ENCODE measurements around the gene CHAC2. TPM values are rescaled to one million over a fixed set of nuclear protein-coding genes. Genes with fewer than 3 reads are reported as not detected.

CHAC2 gene
- total and polyA plus RNA-seq, 2 of the 13 experiments (the other 11 are each of a cell fraction or from before 2014, with no cell fraction given), result 1.7 to 10.7 TPM

DNA sequence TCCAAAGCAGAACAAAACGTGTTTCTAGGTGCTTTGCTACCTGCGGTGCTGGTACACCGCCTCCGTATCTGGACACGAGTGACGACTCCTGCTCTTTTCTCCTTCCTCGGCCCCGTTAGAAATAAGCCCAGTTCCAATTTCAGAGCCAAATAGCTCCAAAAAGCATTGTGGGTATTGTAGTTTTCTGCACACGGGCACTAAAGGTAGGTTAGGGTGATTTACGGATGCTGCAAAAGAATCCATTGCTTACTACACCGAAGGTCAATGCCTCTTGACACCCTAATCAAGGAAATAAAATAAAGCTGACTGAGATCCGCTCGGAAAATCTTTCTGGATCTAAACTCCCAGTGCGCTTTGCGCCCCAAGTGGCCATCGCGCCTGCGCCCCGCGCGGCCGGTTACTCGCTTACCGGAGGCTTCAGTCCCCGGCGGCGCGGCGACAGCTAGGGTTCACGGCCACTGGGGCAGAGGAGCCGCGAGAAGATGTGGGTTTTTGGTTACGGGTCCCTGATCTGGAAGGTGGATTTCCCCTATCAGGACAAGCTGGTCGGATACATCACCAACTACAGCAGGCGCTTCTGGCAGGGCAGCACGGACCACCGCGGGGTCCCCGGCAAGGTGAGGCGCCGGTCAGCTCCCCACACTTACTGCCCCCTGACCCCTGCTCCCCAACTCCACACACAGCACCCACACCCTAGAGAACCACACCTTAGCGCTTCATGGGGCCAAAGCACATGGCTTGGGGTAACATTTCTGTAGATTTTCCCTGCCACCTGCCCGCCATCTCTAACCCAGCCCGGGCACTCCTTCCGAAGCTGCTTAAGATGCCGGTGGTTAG lies at the start of gene CHAC2 (continued):
- TF ChIP-seq ZNF17 (CRISPR knock-in tag; IDR thresholded peaks at IDR 0.05), result no peak
- TF ChIP-seq PPARG (CRISPR knock-in tag; conservative IDR thresholded peaks at IDR 0.05), result 0 out of 2 replicates have a peak, but pooled peaks have one; percentile 60
- TF ChIP-seq PRMT3 (CRISPR knock-in tag; IDR thresholded peaks at IDR 0.05; ENCODE audit: borderline replicate concordance, low read depth), result no peak
- no peak; the same call in 1 of the 2 replicates for TF ChIP-seq KDM3A (CRISPR knock-in tag; IDR thresholded peaks at IDR 0.05; ENCODE audit: low read depth)
- no peak for TF ChIP-seq GTF2F1 (IDR thresholded peaks at IDR 0.05; ENCODE audit: low read length)
- TF ChIP-seq JDP2 (CRISPR knock-in tag; IDR thresholded peaks at IDR 0.05; ENCODE audit: borderline replicate concordance), result no peak
- peak; percentile 87; the same call in 1 of the 2 replicates for TF ChIP-seq ZNF333 (CRISPR knock-in tag; IDR thresholded peaks at IDR 0.05; ENCODE audit: borderline replicate concordance)
- TF ChIP-seq RARG (CRISPR knock-in tag; IDR thresholded peaks at IDR 0.05; ENCODE audit: low read depth), result no peak
- no peak for TF ChIP-seq REPIN1 (CRISPR knock-in tag; IDR thresholded peaks at IDR 0.05; ENCODE audit: borderline replicate concordance, low read depth)
- no peak for TF ChIP-seq ZNF569 (CRISPR knock-in tag; IDR thresholded peaks at IDR 0.05; ENCODE audit: borderline replicate concordance)
- TF ChIP-seq JUND (CRISPR knock-in tag; IDR thresholded peaks at IDR 0.05), result no peak
- TF ChIP-seq RARA (CRISPR knock-in tag; IDR thresholded peaks at IDR 0.05), result peak; percentile 25; the same call in 1 of the 2 replicates
- 0 out of 2 replicates have a peak, but pooled peaks have one; percentile 35 for TF ChIP-seq ZNF788 (CRISPR knock-in tag; IDR thresholded peaks at IDR 0.05; ENCODE audit: borderline replicate concordance)
- no peak for TF ChIP-seq ZNF577 (CRISPR knock-in tag; IDR thresholded peaks at IDR 0.05; ENCODE audit: borderline replicate concordance, low read depth)
- TF ChIP-seq POGK (CRISPR knock-in tag; conservative IDR thresholded peaks at IDR 0.05), result peak; percentile 77; the same call in 1 of the 2 replicates
- no peak for TF ChIP-seq SATB2 (CRISPR knock-in tag; IDR thresholded peaks at IDR 0.05)
- no peak for TF ChIP-seq NCOA1 (CRISPR knock-in tag; IDR thresholded peaks at IDR 0.05)
- no peak; the same call in 1 of the 2 replicates for TF ChIP-seq ZNF234 (CRISPR knock-in tag; conservative IDR thresholded peaks at IDR 0.05)
- TF ChIP-seq MBD4 (IDR thresholded peaks at IDR 0.05; ENCODE audit: borderline replicate concordance, low read length), result 0 out of 2 replicates have a peak, but pooled peaks have one; percentile 7
- no peak for TF ChIP-seq NONO (IDR thresholded peaks at IDR 0.05)
- TF ChIP-seq NONO (CRISPR knock-in tag; conservative IDR thresholded peaks at IDR 0.05), result peak; percentile 47; the same call in 1 of the 2 replicates
- TF ChIP-seq PAWR (CRISPR knock-in tag; IDR thresholded peaks at IDR 0.05; ENCODE audit: borderline replicate concordance), result no peak
- TF ChIP-seq ZKSCAN5 (CRISPR knock-in tag; IDR thresholded peaks at IDR 0.05), result no peak
- no peak for TF ChIP-seq ZNF737 (CRISPR knock-in tag; IDR thresholded peaks at IDR 0.05; ENCODE audit: borderline replicate concordance)
- no peak for TF ChIP-seq JARID2 (CRISPR knock-in tag; IDR thresholded peaks at IDR 0.05; ENCODE audit: insufficient replicate concordance)
- no peak for TF ChIP-seq BATF2 (CRISPR knock-in tag; IDR thresholded peaks at IDR 0.05)
